Neuronal stem cell (in vitro differentiated cells): ENCODE measurements around the gene SIX1. TPM values are rescaled to one million over a fixed set of nuclear protein-coding genes. Genes with fewer than 3 reads are reported as not detected.

ENCODE experiments used
- DNase-seq: peaks from one replicate; pipeline ENCODE4 v3.0.0-alpha.2; 2013; ENCODE audit warnings: low spot score
- H2AFZ ChIP-seq: one replicate; pipeline ENCODE4 v1.6.1; 2013; ENCODE audit warnings: mild to moderate bottlenecking, low read length, inconsistent platforms
- H2AK5ac ChIP-seq: 2 replicates; pipeline ENCODE4 v1.6.1; 2013; ENCODE audit warnings: low read depth, mild to moderate bottlenecking, inconsistent platforms, low read length, moderate library complexity, mixed read lengths
- H2BK120ac ChIP-seq: 2 replicates; pipeline ENCODE4 v1.6.1; 2013; ENCODE audit warnings: low read depth, mild to moderate bottlenecking, inconsistent platforms, low read length, moderate library complexity, mixed read lengths
- H2BK12ac ChIP-seq: one replicate; pipeline ENCODE4 v1.6.1; 2013; ENCODE audit warnings: low read length, inconsistent platforms
- H2BK15ac ChIP-seq: 2 replicates; pipeline ENCODE4 v1.6.1; 2013; ENCODE audit warnings: mild to moderate bottlenecking, low read length, inconsistent platforms, mixed read lengths
- H2BK5ac ChIP-seq: one replicate; pipeline ENCODE4 v1.6.1; 2013; ENCODE audit warnings: inconsistent platforms, mild to moderate bottlenecking, low read length, moderate library complexity
- H3K14ac ChIP-seq: one replicate; pipeline ENCODE4 v1.6.1; 2013; ENCODE audit warnings: low read length, inconsistent platforms
- H3K18ac ChIP-seq: 2 replicates; pipeline ENCODE4 v1.6.1; 2013; ENCODE audit warnings: low read length, inconsistent platforms
- H3K23ac ChIP-seq: 2 replicates; pipeline ENCODE4 v1.6.1; 2013; ENCODE audit warnings: low read depth, mild to moderate bottlenecking, mixed read lengths, low read length, inconsistent platforms; ENCODE audit not compliant: poor library complexity
- H3K27ac ChIP-seq: replicated peaks from 3 replicates; pipeline ENCODE4 v1.5.1; 2013; ENCODE audit warnings: low read length, inconsistent platforms
- H3K27me3 ChIP-seq, 3 experiments: 2 replicates each; pipeline ENCODE4 v1.6.1; 2013; ENCODE audit warnings: low read length in 3 of 3, mild to moderate bottlenecking in 2 of 3, inconsistent platforms in 1 of 3, low read depth in 1 of 3, mixed read lengths in 1 of 3, moderate library complexity in 1 of 3; ENCODE audit not compliant: control insufficient read depth in 3 of 3, insufficient read depth in 3 of 3
- H3K36me3 ChIP-seq, 2 donors: replicated peaks in 1 of 2; 2 replicates each; pipeline ENCODE4 v1.6.1; 2013; ENCODE audit warnings: low read length in 2 of 2; ENCODE audit not compliant: control insufficient read depth in 2 of 2, insufficient read depth in 2 of 2
- H3K4ac ChIP-seq: 2 replicates; pipeline ENCODE4 v1.6.1; 2013; ENCODE audit warnings: inconsistent platforms, mild to moderate bottlenecking, low read length, moderate library complexity
- H3K4me1 ChIP-seq, 2 donors: 1 replicate in 1 of 2; 2 replicates in 1 of 2; pipeline ENCODE4 v1.6.1; 2013; ENCODE audit warnings: low read length in 2 of 2, low read depth in 1 of 2; ENCODE audit not compliant: control insufficient read depth in 2 of 2, insufficient read depth in 1 of 2
- H3K4me2 ChIP-seq: one replicate; pipeline ENCODE4 v1.6.1; 2013; ENCODE audit warnings: mild to moderate bottlenecking, low read length, inconsistent platforms; ENCODE audit not compliant: insufficient read depth, poor library complexity, severe bottlenecking
- H3K4me3 ChIP-seq, 2 donors: 2 replicates each; pipeline ENCODE4 v1.5.1; 2013; ENCODE audit warnings: low read length in 2 of 2, mild to moderate bottlenecking in 2 of 2, inconsistent platforms in 1 of 2, moderate library complexity in 1 of 2
- H3K79me1 ChIP-seq: one replicate; pipeline ENCODE4 v1.6.1; 2013; ENCODE audit warnings: low read depth, mild to moderate bottlenecking, inconsistent platforms, low read length, moderate library complexity
- H3K9ac ChIP-seq: one replicate; pipeline ENCODE4 v1.6.1; 2013; ENCODE audit warnings: mild to moderate bottlenecking, low read depth, low read length, inconsistent platforms; ENCODE audit not compliant: poor library complexity
- H3K9me3 ChIP-seq, 2 donors: replicated peaks in 1 of 2; 2 replicates each; pipeline versions ENCODE3 to v1.6.1; 2013; ENCODE audit warnings: low read length in 2 of 2, mild to moderate bottlenecking in 2 of 2, inconsistent platforms in 1 of 2, low read depth in 1 of 2, mixed read lengths in 1 of 2, moderate library complexity in 1 of 2; ENCODE audit not compliant: control insufficient read depth in 2 of 2, insufficient read depth in 1 of 2
- H4K8ac ChIP-seq: one replicate; pipeline ENCODE4 v1.6.1; 2013; ENCODE audit warnings: low read depth, mild to moderate bottlenecking, inconsistent platforms, low read length, moderate library complexity
- H4K91ac ChIP-seq: one replicate; pipeline ENCODE4 v1.6.1; 2013; ENCODE audit warnings: low read length, low read depth, mild to moderate bottlenecking, inconsistent platforms; ENCODE audit not compliant: poor library complexity
- WGBS, 2 donors: extraction: QIAGEN DNeasy Blood & Tissue Kit; methylation state at CpG; one replicate each; pipeline ENCODE4 v1.1.7; 2013; ENCODE audit warnings: missing lambda C conversion rate in 2 of 2, mixed read lengths in 1 of 2; ENCODE audit not compliant: insufficient read length in 2 of 2, insufficient replicate concordance in 1 of 2; ENCODE audit errors: extremely low coverage in 2 of 2; 5-methylcytosine and 5-hydroxymethylcytosine counted together
- polyA plus RNA-seq, 2 experiments: library from polyadenylated mRNA; stranded (reverse); fragments of 200-250 nt; gene quantifications; one replicate each; pipeline ENCODE4 v1.2.3, GENCODE V29; 2013

Gene SIX1
- polyA plus RNA-seq (2013, experiment 1 of 2), result 0.13 TPM
- polyA plus RNA-seq (2013, experiment 2 of 2), result 0.11 TPM

DNA sequence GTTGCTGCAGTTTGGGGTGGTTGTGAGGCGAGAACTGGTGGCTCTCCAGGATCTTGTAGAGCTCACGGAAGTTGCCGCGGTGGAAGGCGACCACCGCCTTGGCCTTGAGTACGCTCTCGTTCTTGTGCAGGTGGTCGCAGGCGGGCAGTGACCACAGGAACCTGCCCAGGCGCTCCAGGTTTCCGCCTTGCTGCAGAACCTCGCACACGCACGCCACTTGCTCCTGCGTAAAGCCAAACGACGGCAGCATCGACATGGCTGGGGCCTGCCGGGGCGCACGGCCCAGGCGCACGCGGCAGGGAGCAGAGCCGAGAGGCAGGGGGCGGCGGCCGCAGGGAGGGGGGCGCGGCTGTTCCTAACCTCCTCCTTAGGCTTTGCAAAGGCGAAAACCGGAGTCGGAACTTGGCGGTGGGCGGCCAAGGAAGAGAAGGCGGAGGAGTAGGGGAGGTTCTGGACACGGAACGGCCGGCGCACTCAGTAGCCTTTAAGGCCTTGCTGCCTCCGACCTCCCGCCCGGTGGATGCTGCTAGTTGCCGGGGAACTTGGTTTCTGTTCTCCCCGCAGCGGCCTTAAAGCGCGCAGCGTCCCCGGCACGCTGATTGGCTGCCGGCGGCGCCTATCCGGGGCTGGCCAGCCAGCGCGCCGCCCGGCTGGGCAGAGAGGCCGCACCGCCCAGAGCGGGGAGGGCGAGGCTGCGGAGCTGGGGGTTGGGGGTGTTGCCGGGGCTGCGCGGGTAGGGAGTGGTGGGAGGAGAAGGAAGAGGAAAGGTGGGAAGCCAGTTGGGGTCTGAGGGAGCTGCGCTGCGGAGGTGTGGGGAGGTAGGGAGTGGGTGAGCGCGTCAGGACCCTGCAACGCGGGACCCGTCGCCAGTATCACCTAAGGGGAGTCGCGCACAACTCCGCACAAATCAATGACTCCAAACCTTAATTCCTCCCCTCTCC lies at the start of gene SIX1:
Gene SIX1, minus strand, starts transcription at position 544 of the 941 bp plus-strand sequence. Its CDS starts 288 bp downstream, at position 256.
- Histone ChIP-seq H2AFZ (peak within 1 kb of the TSS; percentile 95), H2BK120ac (no peak within 1 kb of the TSS), H3K23ac (peak within 1 kb of the TSS; percentile 63), H2BK5ac (peak within 1 kb of the TSS; percentile 48), H2BK15ac (peak within 1 kb of the TSS; percentile 76), H3K4me3 (peak within 1 kb of the TSS; percentile 55 to 73), H3K9me3 (peaks cover 0 to 3% of the 10 kb centered on the region in 2 donors), H3K79me1 (no peaks in the 10 kb centered on the region), H3K27ac (no peak within 1 kb of the TSS), H3K9ac (peak within 1 kb of the TSS; percentile 71), H4K91ac (no peak within 1 kb of the TSS), H3K4me1 (peaks cover 12 to 15% of the 10 kb centered on the region in 2 donors), H2BK12ac (no peak within 1 kb of the TSS), H3K14ac (no peak within 1 kb of the TSS), H3K27me3 (peaks cover 61 to 97% (median 89%) of the 10 kb centered on the region in 3 experiments), H3K4ac (no peak within 1 kb of the TSS), H3K36me3 (no peaks in the 10 kb centered on the region), H3K4me2 (peak within 1 kb of the TSS; percentile 77), H4K8ac (no peak within 1 kb of the TSS), H2AK5ac (peak within 1 kb of the TSS; percentile 29), H3K18ac (peak within 1 kb of the TSS; percentile 70)
- WGBS, 2 donors, result no CpG with 5 or more reads among the region's 79 CpGs
- peak; percentile 88 for DNase-seq

DNA sequence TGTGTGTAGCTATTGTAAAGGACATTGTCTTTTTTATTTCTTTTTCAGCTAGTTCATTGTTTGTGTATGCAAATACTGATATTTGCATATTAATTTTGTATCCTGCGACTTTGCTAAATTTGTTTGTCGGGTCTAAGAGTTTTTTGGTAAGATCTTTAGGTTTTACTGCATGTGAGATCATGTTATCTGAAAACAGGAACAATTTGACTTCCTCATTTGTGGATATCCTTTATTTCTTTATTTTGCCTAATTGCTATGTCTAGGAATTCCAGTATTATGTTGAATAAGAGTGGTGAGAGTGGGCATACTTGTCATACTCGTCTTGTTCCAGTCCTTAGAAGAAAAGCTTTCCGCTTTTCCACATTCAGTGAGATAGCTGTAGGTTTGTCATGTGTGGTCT lies 46.0 kb upstream of the SIX1 start:
- H4K8ac ChIP-seq, result no peak overlapping the region
- no peak overlapping the region for H2BK15ac ChIP-seq
- no peak overlapping the region for H3K4me2 ChIP-seq
- no peaks in the 10 kb centered on the region for H3K79me1 ChIP-seq
- no peak overlapping the region for H3K18ac ChIP-seq
- no peak overlapping the region for H3K9ac ChIP-seq
- no peak overlapping the region for H3K4ac ChIP-seq
- no CpG with 5 or more reads among the region's 4 CpGs for WGBS, 2 donors
- DNase-seq, result no peak
- H4K91ac ChIP-seq, result no peak overlapping the region
- H2BK120ac ChIP-seq, result no peak overlapping the region
- H3K27ac ChIP-seq, result no peak overlapping the region
- H2BK5ac ChIP-seq, result no peak overlapping the region
- H2BK12ac ChIP-seq, result no peak overlapping the region
- H3K36me3 ChIP-seq, result no peaks in the 10 kb centered on the region
- H2AFZ ChIP-seq, result no peak overlapping the region
- no peak overlapping the region for H3K4me3 ChIP-seq
- H3K27me3 ChIP-seq, result no peaks in the 10 kb centered on the region
- H3K4me1 ChIP-seq, result no peaks in the 10 kb centered on the region
- H3K9me3 ChIP-seq, result no peaks in the 10 kb centered on the region
- no peak overlapping the region for H3K14ac ChIP-seq
- no peak overlapping the region for H3K23ac ChIP-seq
- H2AK5ac ChIP-seq, result no peak overlapping the region

DNA sequence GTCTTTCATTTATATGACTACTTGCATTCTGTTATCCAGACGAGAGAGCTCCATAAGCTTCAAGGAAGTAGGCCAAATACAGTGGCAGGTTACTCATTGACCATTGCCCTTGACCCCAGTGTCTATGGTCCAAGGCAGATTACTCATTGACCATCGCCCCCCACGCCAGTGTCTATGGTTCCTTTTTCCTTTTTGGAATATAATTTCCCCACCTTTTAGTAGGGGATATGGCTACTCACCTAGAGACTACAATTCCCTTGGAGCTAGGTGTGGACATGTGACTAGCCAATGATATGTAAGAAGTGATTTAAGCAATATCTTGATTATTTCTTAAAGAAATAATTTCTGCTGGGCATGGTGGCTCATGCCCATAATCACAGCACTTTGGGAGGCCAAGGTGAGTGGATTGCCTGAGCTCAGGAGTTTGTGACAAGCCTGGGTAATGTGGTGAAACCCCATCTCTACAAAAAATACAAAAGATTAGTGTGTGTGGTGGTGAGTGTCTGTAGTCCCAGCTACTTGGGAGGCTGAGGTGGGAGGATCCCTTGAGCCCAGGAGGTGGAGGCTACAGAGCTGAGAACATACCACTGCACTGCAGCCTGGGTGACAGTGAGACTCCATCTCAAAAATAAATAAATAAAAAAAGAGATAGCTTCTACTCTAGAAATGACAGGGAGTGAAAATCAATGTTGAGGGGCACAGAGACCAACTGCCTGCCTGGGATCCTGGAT lies 42.3 kb upstream of the SIX1 start:
- H2BK5ac ChIP-seq, result no peak overlapping the region
- DNase-seq, result no peak
- H3K36me3 ChIP-seq, result no peaks in the 10 kb centered on the region
- H3K79me1 ChIP-seq, result no peaks in the 10 kb centered on the region
- no peak overlapping the region for H2BK120ac ChIP-seq
- H4K91ac ChIP-seq, result no peak overlapping the region
- H2AFZ ChIP-seq, result no peak overlapping the region
- no peak overlapping the region for H3K18ac ChIP-seq
- no peak overlapping the region for H2AK5ac ChIP-seq
- H3K27ac ChIP-seq, result no peak overlapping the region
- no peak overlapping the region for H3K9ac ChIP-seq
- no peak overlapping the region for H2BK12ac ChIP-seq
- no peak overlapping the region for H3K4ac ChIP-seq
- H3K9me3 ChIP-seq, result no peaks in the 10 kb centered on the region
- WGBS, 2 donors, result no CpG with 5 or more reads among the region's 3 CpGs
- no peaks in the 10 kb centered on the region for H3K4me1 ChIP-seq
- no peak overlapping the region for H3K4me2 ChIP-seq
- no peak overlapping the region for H3K23ac ChIP-seq
- no peak overlapping the region for H3K14ac ChIP-seq
- no peak overlapping the region for H3K4me3 ChIP-seq
- no peaks in the 10 kb centered on the region for H3K27me3 ChIP-seq
- H2BK15ac ChIP-seq, result no peak overlapping the region
- no peak overlapping the region for H4K8ac ChIP-seq

DNA sequence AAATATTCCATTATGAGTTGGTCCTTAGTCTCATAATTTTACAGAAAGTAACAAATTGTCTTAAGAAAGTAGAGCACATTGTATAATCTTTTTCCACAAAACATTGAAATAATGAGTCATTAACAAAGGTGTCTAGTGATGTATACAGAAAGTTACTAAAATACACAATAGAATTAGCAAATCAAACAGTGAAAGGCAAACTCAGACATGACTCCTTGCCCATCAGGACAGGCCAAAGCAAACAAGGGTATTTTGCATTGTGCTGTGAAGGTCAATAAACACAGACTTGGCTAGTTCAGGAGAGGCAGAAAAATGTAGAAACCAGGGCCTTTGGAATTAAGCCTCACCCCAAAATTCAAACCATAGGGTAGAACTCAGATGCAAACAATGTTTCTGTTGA lies 37.6 kb upstream of the SIX1 start:
- no peaks in the 10 kb centered on the region for H3K27me3 ChIP-seq
- no peak overlapping the region for H4K91ac ChIP-seq
- H3K4me1 ChIP-seq, result no peaks in the 10 kb centered on the region
- H2BK15ac ChIP-seq, result no peak overlapping the region
- no peak overlapping the region for H3K23ac ChIP-seq
- no peak overlapping the region for H2BK120ac ChIP-seq
- H3K4me3 ChIP-seq, result no peak overlapping the region
- no peak overlapping the region for H3K14ac ChIP-seq
- H3K4me2 ChIP-seq, result no peak overlapping the region
- no peak overlapping the region for H2AK5ac ChIP-seq
- no peaks in the 10 kb centered on the region for H3K9me3 ChIP-seq
- H3K18ac ChIP-seq, result no peak overlapping the region
- H3K9ac ChIP-seq, result no peak overlapping the region
- no peak overlapping the region for H2AFZ ChIP-seq
- H2BK12ac ChIP-seq, result no peak overlapping the region
- H3K4ac ChIP-seq, result no peak overlapping the region
- no peak for DNase-seq
- no peak overlapping the region for H4K8ac ChIP-seq
- no peaks in the 10 kb centered on the region for H3K36me3 ChIP-seq
- H2BK5ac ChIP-seq, result no peak overlapping the region
- H3K79me1 ChIP-seq, result no peaks in the 10 kb centered on the region
- no peak overlapping the region for H3K27ac ChIP-seq
